ENCODE measurements around the gene RAB5A. TPM values are rescaled to one million over a fixed set of nuclear protein-coding genes. Genes with fewer than 3 reads are reported as not detected.
"Not testable (repeated sequence)": the region's sequence is repeated elsewhere in the genome, so short reads cannot be mapped to it uniquely, and the experiment has no call there.

RAB5A gene
- total and polyA plus RNA-seq, 10 of the 15 experiments (the other 5 are each of a cell fraction or from before 2014, with no cell fraction given) = 15.8 to 44.3 (median 29.1) TPM

GRCh38 chr3:19954676-19955075, 7.8 kb downstream of the RAB5A start:
- intact Hi-C loops (cut with micrococcal nuclease; ENCODE audit: unreplicated experiment) = no loop called here
- Histone ChIP-seq H2AFZ (ENCODE audit: control insufficient read depth, low read depth, low read length) (no peak overlapping the region), H3K36me3 (ENCODE audit: control insufficient read depth in 2 of 2, insufficient read depth in 2 of 2, low read length in 1 of 2) (peaks cover 0 to 33% of the 10 kb centered on the region in 2 experiments), H3K4me1 (ENCODE audit: control insufficient read depth, insufficient read depth, low read length) (no peaks in the 10 kb centered on the region), H3K4me3 (no peak overlapping the region), H4K20me1 (ENCODE audit: control insufficient read depth, insufficient read depth) (peaks cover 3% of the 10 kb centered on the region; the same call in 1 of the 2 replicates), H3K27me3 (replicated peaks in 1 of 2; ENCODE audit: control insufficient read depth in 2 of 2, insufficient read depth in 2 of 2, low read length in 1 of 2) (no peaks in the 10 kb centered on the region), H3K9ac (ENCODE audit: control insufficient read depth, insufficient read depth, low read length) (no peak overlapping the region), H3K9me3 (replicated peaks; ENCODE audit: control insufficient read depth, insufficient read depth, low read length) (no peaks in the 10 kb centered on the region; the same call in 2 of the 3 replicates), H3K27ac (ENCODE audit: control insufficient read depth, insufficient read depth) (no peak overlapping the region), H3K4me2 (ENCODE audit: control insufficient read depth, insufficient read depth) (no peak overlapping the region), H3K79me2 (ENCODE audit: control insufficient read depth, insufficient read depth, low read length) (peaks cover 57% of the 10 kb centered on the region)
- ATAC-seq (no peak), DNase-seq (ENCODE audit: low read depth, low spot score) (no peak), FAIRE-seq (no peak)
- CTCF ChIA-PET = no interaction called here
- SMC1A ChIA-PET (ENCODE audit: uncharacterized antibody, unreplicated experiment) = interaction anchor here (0.7 to 1.0 kb wide), 2 partner anchors 11 to 193 kb away, joined by 3 to 4 read pairs; no protein-coding TSS in a partner anchor
- POLR2A ChIA-PET = interaction anchor here (1.5 kb wide), 1 partner anchor 229 kb away, joined by 4 read pairs; no protein-coding TSS in a partner anchor
- 87% methylated on average over 4 of the region's 4 CpGs for WGBS (ENCODE audit: insufficient coverage, insufficient replicate concordance, low lambda C conversion rate, missing lambda C conversion rate)
- RAD21 ChIA-PET (ENCODE audit: unreplicated experiment) = no interaction called here
- no peak for TF ChIP-seq KLF5 (IDR thresholded peaks at IDR 0.05; ENCODE audit: partially characterized antibody)
- TF ChIP-seq JUNB (IDR thresholded peaks at IDR 0.05) = no peak
- TF ChIP-seq PBX3 (IDR thresholded peaks at IDR 0.05; ENCODE audit: insufficient replicate concordance, low read depth, low read length) = no peak
- TF ChIP-seq PKNOX1 (IDR thresholded peaks at IDR 0.05) = no peak
- TF ChIP-seq YBX1 (IDR thresholded peaks at IDR 0.05) = no peak
- TF ChIP-seq EP300 (IDR thresholded peaks at IDR 0.05; ENCODE audit: borderline replicate concordance in 1 of 2, control insufficient read depth in 1 of 2, low read depth in 2 of 2, low read length in 2 of 2) = no peak
- TF ChIP-seq IRF3 (IDR thresholded peaks at IDR 0.05) = no peak
- no peak for TF ChIP-seq SREBF1 (IDR thresholded peaks at IDR 0.05; ENCODE audit: low read length)
- no peak for TF ChIP-seq ZBED1 (IDR thresholded peaks at IDR 0.05; ENCODE audit: borderline replicate concordance)
- TF ChIP-seq CHD2 (IDR thresholded peaks at IDR 0.05; ENCODE audit: borderline replicate concordance, low read depth, low read length) = no peak
- no peak for TF ChIP-seq RUNX3 (IDR thresholded peaks at IDR 0.05; ENCODE audit: low read length)
- TF ChIP-seq SRF (IDR thresholded peaks at IDR 0.05; ENCODE audit: low read depth in 2 of 2, low read length in 2 of 2) = no peak
- no peak for TF ChIP-seq DPF2 (IDR thresholded peaks at IDR 0.05)
- in situ Hi-C loops (cut with MboI) = no loop called here
- BruUV-seq (replicated peaks) = no TSS peak

- FAIRE-seq; BruUV-seq (replicated peaks); H2AFZ ChIP-seq (ENCODE audit: control insufficient read depth, low read depth, low read length); H4K20me1 ChIP-seq (ENCODE audit: control insufficient read depth, insufficient read depth); H3K27ac ChIP-seq (ENCODE audit: control insufficient read depth, insufficient read depth); H3K4me2 ChIP-seq (ENCODE audit: control insufficient read depth, insufficient read depth); H3K27me3 ChIP-seq (replicated peaks in 1 of 2; ENCODE audit: control insufficient read depth in 2 of 2, insufficient read depth in 2 of 2, low read length in 1 of 2); H3K4me3 ChIP-seq; DNase-seq (ENCODE audit: low read depth, low spot score); in situ Hi-C loops (cut with MboI); H3K9ac ChIP-seq (ENCODE audit: control insufficient read depth, insufficient read depth, low read length); H3K9me3 ChIP-seq (replicated peaks; ENCODE audit: control insufficient read depth, insufficient read depth, low read length); intact Hi-C loops (cut with micrococcal nuclease; ENCODE audit: unreplicated experiment); H3K4me1 ChIP-seq (ENCODE audit: control insufficient read depth, insufficient read depth, low read length); ATAC-seq; RAD21 ChIA-PET (ENCODE audit: unreplicated experiment): not testable (repeated sequence)
- ChIA-PET POLR2A (interaction anchor here (0.6 to 0.9 kb wide), 3 partner anchors 28 to 395 kb away, joined by 3 to 6 read pairs (median 4); no protein-coding TSS in a partner anchor), SMC1A (ENCODE audit: uncharacterized antibody, unreplicated experiment) (interaction anchor here (0.6 to 1.1 kb wide), 3 partner anchors 9 to 370 kb away, joined by 3 to 5 read pairs (median 4); no protein-coding TSS in a partner anchor), CTCF (interaction anchor here (0.6 to 0.7 kb wide), 2 partner anchors 14 to 59 kb away, joined by 3 to 5 read pairs; no protein-coding TSS in a partner anchor)
- WGBS (ENCODE audit: insufficient coverage, insufficient replicate concordance, low lambda C conversion rate, missing lambda C conversion rate) = 94% methylated on average over 7 of the region's 9 CpGs
- peaks cover 38% of the 10 kb centered on the region for H3K79me2 ChIP-seq (ENCODE audit: control insufficient read depth, insufficient read depth, low read length)
- H3K36me3 ChIP-seq (ENCODE audit: control insufficient read depth in 2 of 2, insufficient read depth in 2 of 2, low read length in 1 of 2) = peaks cover 0 to 21% of the 10 kb centered on the region in 2 experiments
These were observed 10.5 kb downstream of the RAB5A start for GRCh38 chr3:19957354-19957753.
